K562 (cell line): Measurements from ENCODE around the gene PARP9. TPM values are rescaled to one million over a fixed set of nuclear protein-coding genes. Genes with fewer than 3 reads are reported as not detected.

Experiments used
- BCOR ChIP-seq: fragments of 450-650 bp; IDR thresholded peaks from 2 replicates; pipeline ENCODE4 v1.6.1; 2016
- BRF1 ChIP-seq: IDR thresholded peaks from 3 replicates; pipeline ENCODE4 v1.6.1; 2011; ENCODE audit warnings: borderline replicate concordance, mild to moderate bottlenecking; ENCODE audit not compliant: insufficient read length; ENCODE audit errors: extremely low read depth
- ETV6 ChIP-seq, 3 experiments: fragments of 150-350 bp in 1 of 3; sonication (generic) in 1 of 3; formaldehyde crosslinking in 1 of 3; IDR thresholded peaks; 2 replicates each; pipeline versions ENCODE4 v1.6.1 to v1.8.0; 2014 to 2022; ENCODE audit warnings: borderline replicate concordance in 2 of 3, low read depth in 2 of 3, antibody characterized with exemption in 1 of 3, low read length in 1 of 3, mild to moderate bottlenecking in 1 of 3, missing genetic modification reagents in 1 of 3
- HNRNPUL1 ChIP-seq: fragments of 200-400 bp; formaldehyde crosslinking; IDR thresholded peaks from 2 replicates; pipeline ENCODE4 v1.6.1; 2017; ENCODE audit warnings: low read length
- MAFG ChIP-seq: fragments of 450-650 bp; conservative IDR thresholded peaks from 2 replicates; pipeline ENCODE4 v1.6.1; 2016; ENCODE audit warnings: missing genetic modification characterization, missing compliant biosample characterization
- NEUROD1 ChIP-seq: fragments of 150-350 bp; IDR thresholded peaks from 2 replicates; pipeline ENCODE4 v1.6.1; 2014; ENCODE audit warnings: borderline replicate concordance, low read length, low read depth; ENCODE audit not compliant: partially characterized antibody
- RBM15 ChIP-seq: fragments of 200-400 bp; formaldehyde crosslinking; IDR thresholded peaks from 2 replicates; pipeline ENCODE4 v1.6.1; 2018; ENCODE audit warnings: mild to moderate bottlenecking, low read length, moderate library complexity; ENCODE audit not compliant: insufficient read depth
- SMARCA5 ChIP-seq: fragments of 450-650 bp; IDR thresholded peaks from 2 replicates; pipeline ENCODE4 v1.6.1; 2016
- SRSF3 ChIP-seq: fragments of 200-400 bp; formaldehyde crosslinking; IDR thresholded peaks from 2 replicates; pipeline ENCODE4 v1.6.1; 2016; ENCODE audit warnings: mild to moderate bottlenecking, low read length, moderate library complexity; ENCODE audit not compliant: insufficient read depth
- THRAP3 ChIP-seq: fragments of 450-650 bp; IDR thresholded peaks from 2 replicates; pipeline ENCODE4 v1.6.1; 2016; ENCODE audit warnings: mild to moderate bottlenecking, inconsistent platforms, borderline replicate concordance
- TSC22D4 ChIP-seq: fragments of 450-650 bp; IDR thresholded peaks from 2 replicates; pipeline ENCODE4 v1.6.1; 2016; ENCODE audit warnings: missing genetic modification characterization, missing biosample characterization, control low read depth
- ZFP1 ChIP-seq: fragments of 450-650 bp; formaldehyde crosslinking; IDR thresholded peaks from 2 replicates; pipeline ENCODE4 v1.4.0; 2020; ENCODE audit warnings: mild to moderate bottlenecking, mixed read lengths
- ZNF253 ChIP-seq: fragments of 250-450 bp; sonication (Bioruptor Pico); conservative IDR thresholded peaks from 2 replicates; pipeline ENCODE4 v1.6.1; 2021; ENCODE audit warnings: mild to moderate bottlenecking
- ZNF41 ChIP-seq: fragments of 250-450 bp; sonication (Bioruptor Pico); conservative IDR thresholded peaks from 2 replicates; pipeline ENCODE4 v1.4.0; 2020; ENCODE audit warnings: mild to moderate bottlenecking
- ZNF445 ChIP-seq: fragments of 250-450 bp; sonication (Bioruptor Pico); IDR thresholded peaks from 2 replicates; pipeline ENCODE4 v1.4.0; 2020; ENCODE audit warnings: low read depth, mild to moderate bottlenecking, moderate library complexity
- ZNF586 ChIP-seq: fragments of 450-650 bp; formaldehyde crosslinking; conservative IDR thresholded peaks from 2 replicates; pipeline ENCODE4 v1.4.0; 2020; ENCODE audit warnings: mild to moderate bottlenecking, moderate library complexity
- ZNF75A ChIP-seq: fragments of 450-650 bp; formaldehyde crosslinking; IDR thresholded peaks from 2 replicates; pipeline ENCODE4 v1.4.0; 2020; ENCODE audit warnings: mild to moderate bottlenecking
- ZNF77 ChIP-seq: fragments of 250-450 bp; sonication (Bioruptor Pico); IDR thresholded peaks from 2 replicates; pipeline ENCODE4 v1.5.0; 2020
- ZNF830 ChIP-seq: fragments of 250-450 bp; sonication (Bioruptor Pico); IDR thresholded peaks from 2 replicates; pipeline ENCODE4 v1.5.0; 2021; ENCODE audit warnings: mild to moderate bottlenecking
- polyA plus RNA-seq, 8 experiments: library from polyadenylated mRNA; depleted of rRNA in 4 of 8; stranded (reverse) in 5 of 8; unstranded in 3 of 8; fragments of >200 nt; fragmentation: Nextera tagmentation in 2 of 8; fragmentation: Illumina TruSeq in 1 of 8; extraction: Ambion mirVana in 2 of 8; extraction: Trizol in 1 of 8; gene quantifications; 2 replicates each; pipeline versions ENCODE4 v1.2.1 to v1.2.3, GENCODE V29; 2011 to 2014; ENCODE audit warnings: inconsistent platforms in 1 of 8, missing spikeins in 1 of 8
- total RNA-seq, 7 experiments: library from RNA; depleted of rRNA in 6 of 7; stranded (reverse); fragments of >200 nt in 6 of 7; fragmentation: Illumina TruSeq in 2 of 7; extraction: Trizol in 2 of 7; gene quantifications; 2 replicates each; pipeline versions ENCODE4 v1.2.1 to v1.2.3, GENCODE V29; 2011 to 2021; ENCODE audit warnings: low replicate concordance in 1 of 7
- TF ChIP-seq, protein P1 (sequence below): fragments of 450-650 bp; IDR thresholded peaks from 2 replicates; pipeline ENCODE4 v1.7.1; 2018; ENCODE audit warnings: mild to moderate bottlenecking, low read depth; ENCODE audit not compliant: partially characterized antibody
- TF ChIP-seq, protein P2 (sequence below): sonication (generic); formaldehyde crosslinking; IDR thresholded peaks from 2 replicates; pipeline ENCODE4 v1.8.1; 2023; ENCODE audit warnings: mild to moderate bottlenecking, missing genetic modification reagents

The PARP9 gene
- total and polyA plus RNA-seq, 9 of the 15 experiments (the other 6 are each of a cell fraction or from before 2014, with no cell fraction given) = 2.1 to 4.8 (median 3.4) TPM

DNA sequence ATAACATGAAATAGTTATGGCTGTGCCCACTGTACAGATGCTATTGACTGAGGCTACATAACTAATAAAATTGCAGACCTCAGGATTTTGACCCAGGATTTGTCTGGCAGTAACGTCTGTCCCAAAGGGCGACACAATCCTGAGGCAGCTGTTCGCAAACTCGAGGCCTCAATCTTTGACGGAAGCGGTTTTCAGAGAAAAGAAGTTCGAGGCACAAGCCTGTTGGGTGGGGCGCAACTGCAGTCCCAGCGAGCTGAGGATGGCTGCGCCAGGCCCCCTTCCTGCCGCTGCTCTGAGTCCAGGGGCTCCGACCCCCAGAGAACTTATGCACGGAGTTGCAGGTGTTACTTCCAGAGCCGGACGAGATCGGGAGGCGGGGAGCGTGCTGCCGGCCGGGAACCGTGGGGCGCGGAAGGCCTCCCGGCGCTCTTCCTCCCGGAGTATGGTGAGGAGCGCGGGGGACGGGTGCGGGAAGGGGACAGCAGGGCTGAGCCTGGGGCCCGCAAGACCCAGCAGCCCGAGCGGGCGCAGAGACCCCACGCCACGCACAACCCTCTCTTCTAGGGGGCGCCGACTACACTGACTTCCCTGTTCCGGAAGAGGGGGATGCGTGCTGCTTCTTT is 13.4 kb upstream of the PARP9 start, which contains the start of gene PARP15 (continued):
- TF ChIP-seq SMARCA5 = no peak
- TF ChIP-seq MAFG = no peak
- no peak for TF ChIP-seq ZNF253 (CRISPR knock-in tag)
- no peak for TF ChIP-seq ZNF75A (CRISPR knock-in tag)
- no peak for TF ChIP-seq BRF1
- no peak for TF ChIP-seq ZNF41 (CRISPR knock-in tag)
- TF ChIP-seq HNRNPUL1 = no peak
- TF ChIP-seq ZFP1 (CRISPR knock-in tag) = no peak
- no peak for TF ChIP-seq ZNF445 (CRISPR knock-in tag)
- TF ChIP-seq ZNF586 (CRISPR knock-in tag) = no peak
- TF ChIP-seq THRAP3 = no peak
- no peak for TF ChIP-seq SRSF3
- TF ChIP-seq TSC22D4 (tag) = no peak
- peak; percentile 53 for TF ChIP-seq BCOR
- TF ChIP-seq RBM15 = no peak
- TF ChIP-seq, protein P1, sequence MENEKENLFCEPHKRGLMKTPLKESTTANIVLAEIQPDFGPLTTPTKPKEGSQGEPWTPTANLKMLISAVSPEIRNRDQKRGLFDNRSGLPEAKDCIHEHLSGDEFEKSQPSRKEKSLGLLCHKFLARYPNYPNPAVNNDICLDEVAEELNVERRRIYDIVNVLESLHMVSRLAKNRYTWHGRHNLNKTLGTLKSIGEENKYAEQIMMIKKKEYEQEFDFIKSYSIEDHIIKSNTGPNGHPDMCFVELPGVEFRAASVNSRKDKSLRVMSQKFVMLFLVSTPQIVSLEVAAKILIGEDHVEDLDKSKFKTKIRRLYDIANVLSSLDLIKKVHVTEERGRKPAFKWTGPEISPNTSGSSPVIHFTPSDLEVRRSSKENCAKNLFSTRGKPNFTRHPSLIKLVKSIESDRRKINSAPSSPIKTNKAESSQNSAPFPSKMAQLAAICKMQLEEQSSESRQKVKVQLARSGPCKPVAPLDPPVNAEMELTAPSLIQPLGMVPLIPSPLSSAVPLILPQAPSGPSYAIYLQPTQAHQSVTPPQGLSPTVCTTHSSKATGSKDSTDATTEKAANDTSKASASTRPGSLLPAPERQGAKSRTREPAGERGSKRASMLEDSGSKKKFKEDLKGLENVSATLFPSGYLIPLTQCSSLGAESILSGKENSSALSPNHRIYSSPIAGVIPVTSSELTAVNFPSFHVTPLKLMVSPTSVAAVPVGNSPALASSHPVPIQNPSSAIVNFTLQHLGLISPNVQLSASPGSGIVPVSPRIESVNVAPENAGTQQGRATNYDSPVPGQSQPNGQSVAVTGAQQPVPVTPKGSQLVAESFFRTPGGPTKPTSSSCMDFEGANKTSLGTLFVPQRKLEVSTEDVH = no peak
- no peak for TF ChIP-seq ETV6 (IDR thresholded peaks at IDR 0.05; ENCODE audit: borderline replicate concordance in 1 of 2, low read depth in 2 of 2, low read length in 1 of 2)
- TF ChIP-seq ETV6 (CRISPR knock-in tag; IDR thresholded peaks at IDR 0.05; ENCODE audit: borderline replicate concordance) = no peak
- no peak for TF ChIP-seq ZNF830 (CRISPR knock-in tag)
- TF ChIP-seq, protein P2, sequence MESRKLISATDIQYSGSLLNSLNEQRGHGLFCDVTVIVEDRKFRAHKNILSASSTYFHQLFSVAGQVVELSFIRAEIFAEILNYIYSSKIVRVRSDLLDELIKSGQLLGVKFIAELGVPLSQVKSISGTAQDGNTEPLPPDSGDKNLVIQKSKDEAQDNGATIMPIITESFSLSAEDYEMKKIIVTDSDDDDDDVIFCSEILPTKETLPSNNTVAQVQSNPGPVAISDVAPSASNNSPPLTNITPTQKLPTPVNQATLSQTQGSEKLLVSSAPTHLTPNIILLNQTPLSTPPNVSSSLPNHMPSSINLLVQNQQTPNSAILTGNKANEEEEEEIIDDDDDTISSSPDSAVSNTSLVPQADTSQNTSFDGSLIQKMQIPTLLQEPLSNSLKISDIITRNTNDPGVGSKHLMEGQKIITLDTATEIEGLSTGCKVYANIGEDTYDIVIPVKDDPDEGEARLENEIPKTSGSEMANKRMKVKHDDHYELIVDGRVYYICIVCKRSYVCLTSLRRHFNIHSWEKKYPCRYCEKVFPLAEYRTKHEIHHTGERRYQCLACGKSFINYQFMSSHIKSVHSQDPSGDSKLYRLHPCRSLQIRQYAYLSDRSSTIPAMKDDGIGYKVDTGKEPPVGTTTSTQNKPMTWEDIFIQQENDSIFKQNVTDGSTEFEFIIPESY (CRISPR knock-in tag) = no peak
- no peak for TF ChIP-seq ZNF77 (CRISPR knock-in tag)
- no peak for TF ChIP-seq NEUROD1
